Tibial nerve (tissue), 3 donors: ENCODE measurements around the gene MXD3.

Experiments used
- POLR2A ChIP-seq, 2 donors: fragments of 450-650 bp; IDR thresholded peaks; one replicate each; pipeline ENCODE4 v1.6.1; 2017; ENCODE audit warnings: antibody characterized with exemption in 2 of 2, mild to moderate bottlenecking in 2 of 2, moderate library complexity in 2 of 2
- TF ChIP-seq, protein P1 (sequence below), 5 experiments: fragments of 200-600 bp in 3 of 5; fragments of 450-650 bp in 2 of 5; sonication (generic) in 3 of 5; IDR thresholded peaks; one replicate each; pipeline ENCODE4 v1.5.1; 2016 to 2019; ENCODE audit warnings: antibody characterized with exemption in 5 of 5, mild to moderate bottlenecking in 3 of 5, moderate library complexity in 2 of 5

- TF ChIP-seq, protein P1, sequence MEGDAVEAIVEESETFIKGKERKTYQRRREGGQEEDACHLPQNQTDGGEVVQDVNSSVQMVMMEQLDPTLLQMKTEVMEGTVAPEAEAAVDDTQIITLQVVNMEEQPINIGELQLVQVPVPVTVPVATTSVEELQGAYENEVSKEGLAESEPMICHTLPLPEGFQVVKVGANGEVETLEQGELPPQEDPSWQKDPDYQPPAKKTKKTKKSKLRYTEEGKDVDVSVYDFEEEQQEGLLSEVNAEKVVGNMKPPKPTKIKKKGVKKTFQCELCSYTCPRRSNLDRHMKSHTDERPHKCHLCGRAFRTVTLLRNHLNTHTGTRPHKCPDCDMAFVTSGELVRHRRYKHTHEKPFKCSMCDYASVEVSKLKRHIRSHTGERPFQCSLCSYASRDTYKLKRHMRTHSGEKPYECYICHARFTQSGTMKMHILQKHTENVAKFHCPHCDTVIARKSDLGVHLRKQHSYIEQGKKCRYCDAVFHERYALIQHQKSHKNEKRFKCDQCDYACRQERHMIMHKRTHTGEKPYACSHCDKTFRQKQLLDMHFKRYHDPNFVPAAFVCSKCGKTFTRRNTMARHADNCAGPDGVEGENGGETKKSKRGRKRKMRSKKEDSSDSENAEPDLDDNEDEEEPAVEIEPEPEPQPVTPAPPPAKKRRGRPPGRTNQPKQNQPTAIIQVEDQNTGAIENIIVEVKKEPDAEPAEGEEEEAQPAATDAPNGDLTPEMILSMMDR (IDR thresholded peaks at IDR 0.05), result no peak
- TF ChIP-seq POLR2A (IDR thresholded peaks at IDR 0.05), result no peak
These were observed 27.5 kb upstream of the MXD3 start for GRCh38 chr5:177339107-177339638.
